Ramos (cell line): ENCODE data around the gene SPEN.

Experiments
- in situ Hi-C: fragments of 300-500 bp; cut with MboI; formaldehyde crosslinking; loops from one replicate; pipeline ENCODE4 v1.14.3; 2022; ENCODE audit warnings: low sequenced_read_pairs; ENCODE audit not compliant: unreplicated experiment

SPEN gene

GRCh38 chr1:15945011-15945831 lies 97.7 kb downstream of the SPEN start:
- in situ Hi-C loops: no loop called here

GRCh38 chr1:15945832-15946448 lies 98.4 kb downstream of the SPEN start:
- in situ Hi-C loops: no loop called here

GRCh38 chr1:15946571-15947381 lies 99.3 kb downstream of the SPEN start:
- in situ Hi-C loops: no loop called here

- in situ Hi-C loops: no loop called here
Measured at GRCh38 chr1:15947382-15948090, 100.0 kb downstream of the SPEN start.

- in situ Hi-C loops: no loop called here
Measured at GRCh38 chr1:15948091-15948591, 100.6 kb downstream of the SPEN start.

- in situ Hi-C loops: no loop called here
Measured at GRCh38 chr1:15948595-15949452, 101.3 kb downstream of the SPEN start.

- in situ Hi-C loops: no loop called here
Measured at GRCh38 chr1:15949453-15950245, 102.1 kb downstream of the SPEN start.

- in situ Hi-C loops: no loop called here
Measured at GRCh38 chr1:15950302-15950701, 102.8 kb downstream of the SPEN start.

- in situ Hi-C loops: no loop called here
Measured at GRCh38 chr1:15950763-15951295, 103.3 kb downstream of the SPEN start.

GRCh38 chr1:15951341-15952153 lies 104.0 kb downstream of the SPEN start:
- in situ Hi-C loops: no loop called here

- in situ Hi-C loops: no loop called here
Measured at GRCh38 chr1:15952317-15953258, 105.1 kb downstream of the SPEN start.

GRCh38 chr1:15953294-15953771 lies 105.8 kb downstream of the SPEN start:
- in situ Hi-C loops: no loop called here

- in situ Hi-C loops: no loop called here
Measured at GRCh38 chr1:15953791-15954241, 106.3 kb downstream of the SPEN start.

- in situ Hi-C loops: no loop called here
Measured at GRCh38 chr1:15954316-15954715, 106.8 kb downstream of the SPEN start.

GRCh38 chr1:15955552-15955951 lies 108.0 kb downstream of the SPEN start:
- in situ Hi-C loops: no loop called here

GRCh38 chr1:15956150-15956549 lies 108.6 kb downstream of the SPEN start:
- in situ Hi-C loops: no loop called here
